GM12864 (cell line): ENCODE measurements around the gene RNF213.

Experiments
- DNase-seq: peaks from one replicate; pipeline ENCODE4 v3.0.0-alpha.2; 2011; ENCODE audit warnings: low read depth
- H3K4me3 ChIP-seq: 2 replicates; pipeline ENCODE4 v1.5.1; 2011; ENCODE audit warnings: mild to moderate bottlenecking, low read depth, low read length, control low read depth
- CTCF ChIP-seq: IDR thresholded peaks from 2 replicates; pipeline ENCODE4 v1.5.1; 2011; ENCODE audit warnings: low read depth, mild to moderate bottlenecking, moderate library complexity, low read length, control low read depth, inconsistent platforms; ENCODE audit errors: missing control alignments

Gene RNF213

GRCh38 chr17:80418589-80418988, 157.9 kb downstream of the RNF213 start:
- no peak overlapping the region for H3K4me3 ChIP-seq
- TF ChIP-seq CTCF: no peak
- DNase-seq: no peak

- no peak for DNase-seq
- H3K4me3 ChIP-seq: no peak overlapping the region
- no peak for TF ChIP-seq CTCF
Observed at GRCh38 chr17:80419255-80419654, 158.6 kb downstream of the RNF213 start.

- no peak overlapping the region for H3K4me3 ChIP-seq
- DNase-seq: no peak
- TF ChIP-seq CTCF: no peak
Observed at GRCh38 chr17:80421381-80422090, 160.9 kb downstream of the RNF213 start.

GRCh38 chr17:80422276-80422675, 161.6 kb downstream of the RNF213 start:
- no peak for DNase-seq
- no peak for TF ChIP-seq CTCF
- H3K4me3 ChIP-seq: no peak overlapping the region

- TF ChIP-seq CTCF: no peak
- H3K4me3 ChIP-seq: no peak overlapping the region
- no peak for DNase-seq
Observed at GRCh38 chr17:80422981-80423380, 162.3 kb downstream of the RNF213 start.

- no peak for TF ChIP-seq CTCF
- DNase-seq: no peak
- no peak overlapping the region for H3K4me3 ChIP-seq
Observed at GRCh38 chr17:80423536-80424225, 163.0 kb downstream of the RNF213 start.
